Cardiac atrium fibroblast (primary cell): ENCODE results near the gene ETV2. TPM values are rescaled to one million over a fixed set of nuclear protein-coding genes. Genes with fewer than 3 reads are reported as not detected.

Experiments used
- total RNA-seq: library from RNA; depleted of rRNA; stranded (reverse); fragments of >200 nt; gene quantifications from 2 replicates; pipeline ENCODE4 v1.2.3, GENCODE V29; 2015

The ETV2 gene
- 2.3 TPM in 1 of 2 replicates, not detected in the other for total RNA-seq

GRCh38 chr19:35641515-35642151 lies at the start of gene ETV2:
ETV2 (plus strand) TSS chr19:35641745; CDS start chr19:35642461, 716 bp downstream.

GRCh38 chr19:35612559-35613321 lies 28.8 kb upstream of the ETV2 start, which contains the start of gene HAUS5:
HAUS5 (plus strand) TSS chr19:35612735; CDS start chr19:35612795, 60 bp downstream.

GRCh38 chr19:35628565-35629331 lies 12.8 kb upstream of the ETV2 start, which contains the start of gene RBM42:
RBM42 (plus strand) TSS chr19:35629036; CDS start chr19:35629154, 118 bp downstream.

GRCh38 chr19:35648017-35648961 lies 6.7 kb downstream of the ETV2 start, which contains the start of gene COX6B1:
COX6B1 (plus strand) TSS chr19:35648323; CDS start chr19:35651244, 2,921 bp downstream.

GRCh38 chr19:35666251-35666913 lies 24.8 kb downstream of the ETV2 start, which contains the start of gene UPK1A:
UPK1A (plus strand) TSS chr19:35666517; CDS start chr19:35666813, 296 bp downstream.

Other genes starting within 250 kb of the ETV2 start
- gene FFAR2, start 193.5 kb upstream of the ETV2 start, total RNA-seq = not detected in 2 replicates
- not detected in 2 replicates for gene KRTDAP, start 151.3 kb upstream of the ETV2 start, total RNA-seq
- gene DMKN, start 128.1 kb upstream of the ETV2 start, total RNA-seq = 2.0 and 4.2 TPM in 2 replicates
- 0.18 and 0.32 TPM in 2 replicates for gene SBSN, start 113.4 kb upstream of the ETV2 start, total RNA-seq
- gene GAPDHS, start 108.3 kb upstream of the ETV2 start, total RNA-seq = not detected in 2 replicates
- 63.8 and 65.7 TPM in 2 replicates for gene TMEM147, start 96.1 kb upstream of the ETV2 start, total RNA-seq
- not detected in 2 replicates for gene ATP4A, start 78.1 kb upstream of the ETV2 start, total RNA-seq
- not detected in 2 replicates for gene PMIS2, start 55.6 kb upstream of the ETV2 start, total RNA-seq
- gene HAUS5, start 29.0 kb upstream of the ETV2 start, total RNA-seq = 3.4 and 4.0 TPM in 2 replicates
- 33.6 and 65.1 TPM in 2 replicates for gene RBM42, start 12.7 kb upstream of the ETV2 start, total RNA-seq
- 513 and 712 TPM in 2 replicates for gene COX6B1, start 6.6 kb downstream of the ETV2 start, total RNA-seq
- not detected in 2 replicates for gene UPK1A, start 24.8 kb downstream of the ETV2 start, total RNA-seq
- not detected in 2 replicates for gene ZBTB32, start 62.8 kb downstream of the ETV2 start, total RNA-seq
- 7.6 and 11.5 TPM in 2 replicates for gene KMT2B, start 76.3 kb downstream of the ETV2 start, total RNA-seq
- gene IGFLR1, start 100.7 kb downstream of the ETV2 start, total RNA-seq = 2.4 and 2.9 TPM in 2 replicates
- 14.3 and 17.8 TPM in 2 replicates for gene U2AF1L4, start 103.7 kb downstream of the ETV2 start, total RNA-seq
- 30.3 and 37.6 TPM in 2 replicates for gene PSENEN, start 103.9 kb downstream of the ETV2 start, total RNA-seq
- 14.3 and 15.7 TPM in 2 replicates for gene LIN37, start 106.8 kb downstream of the ETV2 start, total RNA-seq
- gene HSPB6, start 115.3 kb downstream of the ETV2 start, total RNA-seq = 11.5 and 35.0 TPM in 2 replicates
- gene PROSER3, start 116.4 kb downstream of the ETV2 start, total RNA-seq = 1.8 and 5.0 TPM in 2 replicates
- 0.49 and 2.3 TPM in 2 replicates for gene ARHGAP33, start 133.8 kb downstream of the ETV2 start, total RNA-seq
- gene PRODH2, start 171.1 kb downstream of the ETV2 start, total RNA-seq = not detected in 2 replicates
- gene NPHS1, start 210.8 kb downstream of the ETV2 start, total RNA-seq = not detected in 2 replicates
- 0.81 TPM in 1 of 2 replicates, not detected in the other for gene KIRREL2, start 215.2 kb downstream of the ETV2 start, total RNA-seq
- 20.4 and 38.2 TPM in 2 replicates for gene APLP1, start 226.8 kb downstream of the ETV2 start, total RNA-seq